SK-N-SH treated with all-trans-retinoic acid at 6 μM for 48 hours (cell line): ENCODE measurements around the gene SAMD1.

Experiments used
- ATAC-seq: fragments of 200-7000 bp; cut with Tn5 transposase; 3 replicates; pipeline ENCODE4 v1.9.1; 2020; ENCODE audit warnings: mild to moderate bottlenecking, moderate library complexity
- ARNTL ChIP-seq: fragments of 450-650 bp; formaldehyde crosslinking; IDR thresholded peaks from 2 replicates; pipeline ENCODE4 v1.5.0; 2020; ENCODE audit warnings: low read depth, mild to moderate bottlenecking, moderate library complexity, borderline replicate concordance
- BACH2 ChIP-seq: fragments of 250-450 bp; sonication (Bioruptor Pico); IDR thresholded peaks from 2 replicates; pipeline ENCODE4 v1.9.0; 2021; ENCODE audit warnings: mild to moderate bottlenecking, borderline replicate concordance
- CSDC2 ChIP-seq: fragments of 250-450 bp; sonication (Bioruptor Pico); IDR thresholded peaks from 2 replicates; pipeline ENCODE4 v1.5.0; 2020; ENCODE audit warnings: mild to moderate bottlenecking, moderate library complexity
- ESRRG ChIP-seq: fragments of 250-450 bp; sonication (Bioruptor Pico); IDR thresholded peaks from 2 replicates; pipeline ENCODE4 v1.6.1; 2021; ENCODE audit warnings: mild to moderate bottlenecking
- ISL1 ChIP-seq: fragments of 250-450 bp; sonication (Bioruptor Pico); IDR thresholded peaks from 2 replicates; pipeline ENCODE4 v2.1.2; 2022; ENCODE audit warnings: mild to moderate bottlenecking, moderate library complexity
- PPARA ChIP-seq: fragments of 250-450 bp; sonication (Bioruptor Pico); IDR thresholded peaks from 2 replicates; pipeline ENCODE4 v1.5.0; 2020; ENCODE audit warnings: mild to moderate bottlenecking, borderline replicate concordance
- RARB ChIP-seq: fragments of 250-450 bp; sonication (Bioruptor Pico); IDR thresholded peaks from 2 replicates; pipeline ENCODE4 v1.8.0; 2021; ENCODE audit warnings: mild to moderate bottlenecking, moderate library complexity
- SNAI2 ChIP-seq: fragments of 250-450 bp; sonication (Bioruptor Pico); IDR thresholded peaks from 2 replicates; pipeline ENCODE4 v1.5.0; 2020; ENCODE audit warnings: mild to moderate bottlenecking, moderate library complexity
- TCF4 ChIP-seq: fragments of 250-450 bp; sonication (Bioruptor Pico); IDR thresholded peaks from 2 replicates; pipeline ENCODE4 v1.8.0; 2021; ENCODE audit warnings: mild to moderate bottlenecking, moderate library complexity, borderline replicate concordance
- TOX ChIP-seq: fragments of 250-450 bp; sonication (Bioruptor Pico); IDR thresholded peaks from 2 replicates; pipeline ENCODE4 v1.8.0; 2021; ENCODE audit warnings: mild to moderate bottlenecking, moderate library complexity, borderline replicate concordance
- ZC3H10 ChIP-seq: fragments of 250-450 bp; sonication (Bioruptor Pico); IDR thresholded peaks from 2 replicates; pipeline ENCODE4 v1.5.1; 2021; ENCODE audit warnings: mild to moderate bottlenecking, moderate library complexity
- ZFP3 ChIP-seq: fragments of 250-450 bp; sonication (Bioruptor Pico); IDR thresholded peaks from 2 replicates; pipeline ENCODE4 v1.5.0; 2020; ENCODE audit warnings: mild to moderate bottlenecking, moderate library complexity
- ZFP30 ChIP-seq: fragments of 450-650 bp; formaldehyde crosslinking; IDR thresholded peaks from 2 replicates; pipeline ENCODE4 v1.5.0; 2022; ENCODE audit warnings: mild to moderate bottlenecking, moderate library complexity
- ZNF565 ChIP-seq: fragments of 450-650 bp; formaldehyde crosslinking; conservative IDR thresholded peaks from 2 replicates; pipeline ENCODE4 v1.5.0; 2020; ENCODE audit warnings: low read depth, mild to moderate bottlenecking, moderate library complexity
- ZNF70 ChIP-seq: fragments of 450-650 bp; formaldehyde crosslinking; IDR thresholded peaks from 2 replicates; pipeline ENCODE4 v1.5.0; 2020; ENCODE audit warnings: mild to moderate bottlenecking, moderate library complexity
- TF ChIP-seq, protein P1 (sequence below): fragments of 250-450 bp; sonication (Bioruptor Pico); IDR thresholded peaks from 2 replicates; pipeline ENCODE4 v1.8.0; 2020; ENCODE audit warnings: mild to moderate bottlenecking, moderate library complexity, borderline replicate concordance
- TF ChIP-seq, protein P2 (sequence below): fragments of 250-450 bp; sonication (Bioruptor Pico); IDR thresholded peaks from 2 replicates; pipeline ENCODE4 v1.5.0; 2020; ENCODE audit warnings: mild to moderate bottlenecking, moderate library complexity
- TF ChIP-seq, protein P3 (sequence below): fragments of 250-450 bp; sonication (Bioruptor Pico); IDR thresholded peaks from 2 replicates; pipeline ENCODE4 v1.5.1; 2021; ENCODE audit warnings: mild to moderate bottlenecking, moderate library complexity
- TF ChIP-seq, protein P4 (sequence below): fragments of 250-450 bp; sonication (Bioruptor Pico); IDR thresholded peaks from 2 replicates; pipeline ENCODE4 v1.8.0; 2021; ENCODE audit warnings: low read depth, mild to moderate bottlenecking, moderate library complexity, borderline replicate concordance

Gene SAMD1

DNA sequence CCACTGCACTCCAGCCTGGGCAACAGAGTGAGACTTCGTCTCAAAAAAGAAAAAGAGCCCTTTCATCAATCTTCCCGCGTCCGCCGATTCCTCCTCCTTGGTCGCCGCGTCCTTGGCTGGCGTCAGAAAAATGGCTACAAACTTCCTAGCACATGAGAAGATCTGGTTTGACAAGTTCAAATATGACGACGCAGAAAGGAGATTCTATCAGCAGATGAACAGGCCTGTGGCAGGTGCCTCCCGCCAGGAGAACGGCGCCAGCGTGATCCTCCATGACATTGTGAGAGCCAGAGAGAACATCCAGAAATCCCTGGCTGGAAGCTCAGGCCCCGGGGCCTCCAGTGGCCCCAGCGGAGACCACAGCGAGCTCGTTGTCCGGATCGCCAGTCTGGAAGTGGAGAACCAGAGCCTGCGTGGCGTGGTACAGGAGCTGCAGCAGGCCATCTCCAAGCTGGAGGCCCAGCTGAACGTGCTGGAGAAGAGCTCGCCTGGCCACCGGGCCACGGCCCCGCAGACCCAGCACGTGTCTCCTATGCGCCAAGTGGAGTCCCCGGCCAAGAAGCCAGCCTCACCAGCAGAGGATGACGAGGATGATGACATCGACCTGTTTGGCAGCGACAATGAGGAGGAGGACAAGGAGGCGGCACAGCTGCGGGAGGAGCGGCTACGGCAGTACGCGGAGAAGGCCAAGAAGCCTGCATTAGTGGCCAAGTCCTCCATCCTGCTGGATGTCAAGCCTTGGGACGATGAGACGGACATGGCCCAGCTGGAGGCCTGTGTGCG, 20.1 kb downstream of the SAMD1 start:
- ATAC-seq, result no peak
- TF ChIP-seq ZFP30 (no peak), PPARA (no peak), ISL1 (no peak), RARB (CRISPR knock-in tag) (no peak), ZNF70 (CRISPR knock-in tag) (no peak), CSDC2 (no peak), TOX (CRISPR knock-in tag) (no peak), TCF4 (CRISPR knock-in tag) (no peak), ESRRG (CRISPR knock-in tag) (no peak), BACH2 (CRISPR knock-in tag) (no peak), ZC3H10 (CRISPR knock-in tag) (no peak), ZFP3 (no peak)
- TF ChIP-seq, protein P1, sequence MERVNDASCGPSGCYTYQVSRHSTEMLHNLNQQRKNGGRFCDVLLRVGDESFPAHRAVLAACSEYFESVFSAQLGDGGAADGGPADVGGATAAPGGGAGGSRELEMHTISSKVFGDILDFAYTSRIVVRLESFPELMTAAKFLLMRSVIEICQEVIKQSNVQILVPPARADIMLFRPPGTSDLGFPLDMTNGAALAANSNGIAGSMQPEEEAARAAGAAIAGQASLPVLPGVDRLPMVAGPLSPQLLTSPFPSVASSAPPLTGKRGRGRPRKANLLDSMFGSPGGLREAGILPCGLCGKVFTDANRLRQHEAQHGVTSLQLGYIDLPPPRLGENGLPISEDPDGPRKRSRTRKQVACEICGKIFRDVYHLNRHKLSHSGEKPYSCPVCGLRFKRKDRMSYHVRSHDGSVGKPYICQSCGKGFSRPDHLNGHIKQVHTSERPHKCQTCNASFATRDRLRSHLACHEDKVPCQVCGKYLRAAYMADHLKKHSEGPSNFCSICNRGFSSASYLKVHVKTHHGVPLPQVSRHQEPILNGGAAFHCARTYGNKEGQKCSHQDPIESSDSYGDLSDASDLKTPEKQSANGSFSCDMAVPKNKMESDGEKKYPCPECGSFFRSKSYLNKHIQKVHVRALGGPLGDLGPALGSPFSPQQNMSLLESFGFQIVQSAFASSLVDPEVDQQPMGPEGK (CRISPR knock-in tag), result no peak
- TF ChIP-seq, protein P2, sequence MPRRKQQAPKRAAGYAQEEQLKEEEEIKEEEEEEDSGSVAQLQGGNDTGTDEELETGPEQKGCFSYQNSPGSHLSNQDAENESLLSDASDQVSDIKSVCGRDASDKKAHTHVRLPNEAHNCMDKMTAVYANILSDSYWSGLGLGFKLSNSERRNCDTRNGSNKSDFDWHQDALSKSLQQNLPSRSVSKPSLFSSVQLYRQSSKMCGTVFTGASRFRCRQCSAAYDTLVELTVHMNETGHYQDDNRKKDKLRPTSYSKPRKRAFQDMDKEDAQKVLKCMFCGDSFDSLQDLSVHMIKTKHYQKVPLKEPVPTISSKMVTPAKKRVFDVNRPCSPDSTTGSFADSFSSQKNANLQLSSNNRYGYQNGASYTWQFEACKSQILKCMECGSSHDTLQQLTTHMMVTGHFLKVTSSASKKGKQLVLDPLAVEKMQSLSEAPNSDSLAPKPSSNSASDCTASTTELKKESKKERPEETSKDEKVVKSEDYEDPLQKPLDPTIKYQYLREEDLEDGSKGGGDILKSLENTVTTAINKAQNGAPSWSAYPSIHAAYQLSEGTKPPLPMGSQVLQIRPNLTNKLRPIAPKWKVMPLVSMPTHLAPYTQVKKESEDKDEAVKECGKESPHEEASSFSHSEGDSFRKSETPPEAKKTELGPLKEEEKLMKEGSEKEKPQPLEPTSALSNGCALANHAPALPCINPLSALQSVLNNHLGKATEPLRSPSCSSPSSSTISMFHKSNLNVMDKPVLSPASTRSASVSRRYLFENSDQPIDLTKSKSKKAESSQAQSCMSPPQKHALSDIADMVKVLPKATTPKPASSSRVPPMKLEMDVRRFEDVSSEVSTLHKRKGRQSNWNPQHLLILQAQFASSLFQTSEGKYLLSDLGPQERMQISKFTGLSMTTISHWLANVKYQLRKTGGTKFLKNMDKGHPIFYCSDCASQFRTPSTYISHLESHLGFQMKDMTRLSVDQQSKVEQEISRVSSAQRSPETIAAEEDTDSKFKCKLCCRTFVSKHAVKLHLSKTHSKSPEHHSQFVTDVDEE, result no peak
- TF ChIP-seq, protein P3, sequence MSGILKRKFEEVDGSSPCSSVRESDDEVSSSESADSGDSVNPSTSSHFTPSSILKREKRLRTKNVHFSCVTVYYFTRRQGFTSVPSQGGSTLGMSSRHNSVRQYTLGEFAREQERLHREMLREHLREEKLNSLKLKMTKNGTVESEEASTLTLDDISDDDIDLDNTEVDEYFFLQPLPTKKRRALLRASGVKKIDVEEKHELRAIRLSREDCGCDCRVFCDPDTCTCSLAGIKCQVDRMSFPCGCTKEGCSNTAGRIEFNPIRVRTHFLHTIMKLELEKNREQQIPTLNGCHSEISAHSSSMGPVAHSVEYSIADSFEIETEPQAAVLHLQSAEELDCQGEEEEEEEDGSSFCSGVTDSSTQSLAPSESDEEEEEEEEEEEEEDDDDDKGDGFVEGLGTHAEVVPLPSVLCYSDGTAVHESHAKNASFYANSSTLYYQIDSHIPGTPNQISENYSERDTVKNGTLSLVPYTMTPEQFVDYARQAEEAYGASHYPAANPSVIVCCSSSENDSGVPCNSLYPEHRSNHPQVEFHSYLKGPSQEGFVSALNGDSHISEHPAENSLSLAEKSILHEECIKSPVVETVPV (CRISPR knock-in tag), result no peak

DNA sequence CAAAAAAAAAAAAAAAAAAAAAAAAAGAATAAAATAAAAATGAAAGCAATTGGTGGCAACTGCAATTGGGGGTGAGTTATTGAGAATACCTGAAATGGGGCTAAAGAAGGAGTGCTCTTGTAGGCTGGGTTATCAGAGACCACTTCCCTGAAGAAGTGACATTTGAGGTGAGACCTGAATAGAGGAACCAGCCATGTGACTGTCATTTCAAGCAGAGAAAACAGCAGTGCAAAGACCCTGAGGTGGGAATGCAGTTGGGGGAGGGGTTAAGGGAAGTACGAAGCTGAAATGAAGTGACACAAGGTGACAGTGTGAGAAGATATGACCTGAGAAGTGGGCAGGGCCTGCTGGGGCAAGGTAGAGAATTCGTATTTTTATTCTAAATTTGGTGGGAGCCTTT, 24.4 kb downstream of the SAMD1 start:
- ATAC-seq, result no peak
- TF ChIP-seq, protein P4, sequence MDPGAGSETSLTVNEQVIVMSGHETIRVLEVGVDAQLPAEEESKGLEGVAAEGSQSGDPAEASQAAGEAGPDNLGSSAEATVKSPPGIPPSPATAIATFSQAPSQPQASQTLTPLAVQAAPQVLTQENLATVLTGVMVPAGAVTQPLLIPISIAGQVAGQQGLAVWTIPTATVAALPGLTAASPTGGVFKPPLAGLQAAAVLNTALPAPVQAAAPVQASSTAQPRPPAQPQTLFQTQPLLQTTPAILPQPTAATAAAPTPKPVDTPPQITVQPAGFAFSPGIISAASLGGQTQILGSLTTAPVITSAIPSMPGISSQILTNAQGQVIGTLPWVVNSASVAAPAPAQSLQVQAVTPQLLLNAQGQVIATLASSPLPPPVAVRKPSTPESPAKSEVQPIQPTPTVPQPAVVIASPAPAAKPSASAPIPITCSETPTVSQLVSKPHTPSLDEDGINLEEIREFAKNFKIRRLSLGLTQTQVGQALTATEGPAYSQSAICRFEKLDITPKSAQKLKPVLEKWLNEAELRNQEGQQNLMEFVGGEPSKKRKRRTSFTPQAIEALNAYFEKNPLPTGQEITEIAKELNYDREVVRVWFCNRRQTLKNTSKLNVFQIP (CRISPR knock-in tag), result no peak
- no peak for TF ChIP-seq CSDC2
- no peak for TF ChIP-seq ZFP3
- TF ChIP-seq RARB (CRISPR knock-in tag), result no peak
- TF ChIP-seq, protein P2, result no peak
- TF ChIP-seq ISL1, result no peak
- TF ChIP-seq ZNF70 (CRISPR knock-in tag), result no peak
- no peak for TF ChIP-seq ESRRG (CRISPR knock-in tag)
- TF ChIP-seq PPARA, result no peak
- TF ChIP-seq SNAI2 (CRISPR knock-in tag), result no peak
- no peak for TF ChIP-seq ZC3H10 (CRISPR knock-in tag)
- TF ChIP-seq TOX (CRISPR knock-in tag), result no peak
- no peak for TF ChIP-seq ZNF565
- TF ChIP-seq BACH2 (CRISPR knock-in tag), result no peak

DNA sequence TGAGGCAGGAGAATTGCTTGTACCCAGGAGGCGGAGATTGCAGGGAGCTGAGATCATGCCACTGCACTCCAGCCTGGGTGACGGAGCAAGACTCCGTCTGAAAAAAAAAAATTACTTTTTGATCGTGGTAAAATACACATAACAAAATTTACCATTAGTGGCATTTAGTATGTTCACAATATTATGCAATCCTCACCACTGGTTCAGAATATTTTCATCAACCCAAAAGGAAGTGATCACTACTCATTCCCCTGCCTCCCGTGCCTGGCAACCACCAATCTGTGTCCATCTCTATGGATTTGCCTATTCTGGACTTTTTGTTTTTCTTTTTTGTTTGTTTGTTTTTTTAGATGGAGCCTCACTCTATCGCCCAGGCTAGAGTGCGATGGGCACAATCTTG, 27.4 kb downstream of the SAMD1 start:
- TF ChIP-seq, protein P3 (CRISPR knock-in tag), result no peak
- TF ChIP-seq RARB (CRISPR knock-in tag) (no peak), ZNF70 (CRISPR knock-in tag) (no peak), ARNTL (no peak), ZNF565 (no peak), ESRRG (CRISPR knock-in tag) (no peak), TCF4 (CRISPR knock-in tag) (no peak)
- TF ChIP-seq, protein P1 (CRISPR knock-in tag), result no peak
- no peak for ATAC-seq
